ENCODE results near the gene NF1.
A peak's percentile ranks its signal among the peaks of the same experiment; 100 is the strongest.
"Not testable (repeated sequence)": the region's sequence is repeated elsewhere in the genome, so short reads cannot be mapped to it uniquely, and the experiment has no call there.

Gene NF1, protein sequence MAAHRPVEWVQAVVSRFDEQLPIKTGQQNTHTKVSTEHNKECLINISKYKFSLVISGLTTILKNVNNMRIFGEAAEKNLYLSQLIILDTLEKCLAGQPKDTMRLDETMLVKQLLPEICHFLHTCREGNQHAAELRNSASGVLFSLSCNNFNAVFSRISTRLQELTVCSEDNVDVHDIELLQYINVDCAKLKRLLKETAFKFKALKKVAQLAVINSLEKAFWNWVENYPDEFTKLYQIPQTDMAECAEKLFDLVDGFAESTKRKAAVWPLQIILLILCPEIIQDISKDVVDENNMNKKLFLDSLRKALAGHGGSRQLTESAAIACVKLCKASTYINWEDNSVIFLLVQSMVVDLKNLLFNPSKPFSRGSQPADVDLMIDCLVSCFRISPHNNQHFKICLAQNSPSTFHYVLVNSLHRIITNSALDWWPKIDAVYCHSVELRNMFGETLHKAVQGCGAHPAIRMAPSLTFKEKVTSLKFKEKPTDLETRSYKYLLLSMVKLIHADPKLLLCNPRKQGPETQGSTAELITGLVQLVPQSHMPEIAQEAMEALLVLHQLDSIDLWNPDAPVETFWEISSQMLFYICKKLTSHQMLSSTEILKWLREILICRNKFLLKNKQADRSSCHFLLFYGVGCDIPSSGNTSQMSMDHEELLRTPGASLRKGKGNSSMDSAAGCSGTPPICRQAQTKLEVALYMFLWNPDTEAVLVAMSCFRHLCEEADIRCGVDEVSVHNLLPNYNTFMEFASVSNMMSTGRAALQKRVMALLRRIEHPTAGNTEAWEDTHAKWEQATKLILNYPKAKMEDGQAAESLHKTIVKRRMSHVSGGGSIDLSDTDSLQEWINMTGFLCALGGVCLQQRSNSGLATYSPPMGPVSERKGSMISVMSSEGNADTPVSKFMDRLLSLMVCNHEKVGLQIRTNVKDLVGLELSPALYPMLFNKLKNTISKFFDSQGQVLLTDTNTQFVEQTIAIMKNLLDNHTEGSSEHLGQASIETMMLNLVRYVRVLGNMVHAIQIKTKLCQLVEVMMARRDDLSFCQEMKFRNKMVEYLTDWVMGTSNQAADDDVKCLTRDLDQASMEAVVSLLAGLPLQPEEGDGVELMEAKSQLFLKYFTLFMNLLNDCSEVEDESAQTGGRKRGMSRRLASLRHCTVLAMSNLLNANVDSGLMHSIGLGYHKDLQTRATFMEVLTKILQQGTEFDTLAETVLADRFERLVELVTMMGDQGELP (N-terminal part only)

GRCh38 chr17:31094600-31095235 is at the start of gene NF1:
TSS of gene NF1 (plus strand) at chr17:31094977. CDS start at chr17:31095310, 333 bp downstream.
- DNase-seq = peak; percentile 87

- not testable (repeated sequence) for DNase-seq
These were observed 47.8 kb upstream of the NF1 start for GRCh38 chr17:31046856-31047425.

DNA sequence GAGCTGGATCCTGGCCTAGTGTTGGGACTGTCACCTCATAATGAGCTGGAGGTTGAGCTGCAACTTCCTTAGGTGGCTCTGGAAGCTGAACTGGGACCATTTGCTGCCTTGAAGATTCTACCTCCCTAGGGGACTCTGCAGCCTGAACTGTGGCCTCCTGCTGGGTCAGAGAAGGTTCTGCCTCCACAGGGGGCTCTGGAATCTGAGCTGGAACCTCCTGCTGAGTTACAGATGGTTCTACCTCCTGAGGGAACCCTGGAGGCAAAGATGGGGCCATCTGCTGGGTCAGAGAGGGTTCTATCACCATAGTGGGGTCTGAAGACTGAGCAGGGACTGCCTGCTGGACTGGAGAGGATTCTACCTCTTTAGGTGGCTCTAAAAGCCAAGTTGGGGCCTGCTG is 46.6 kb upstream of the NF1 start:
- DNase-seq = no peak

DNA sequence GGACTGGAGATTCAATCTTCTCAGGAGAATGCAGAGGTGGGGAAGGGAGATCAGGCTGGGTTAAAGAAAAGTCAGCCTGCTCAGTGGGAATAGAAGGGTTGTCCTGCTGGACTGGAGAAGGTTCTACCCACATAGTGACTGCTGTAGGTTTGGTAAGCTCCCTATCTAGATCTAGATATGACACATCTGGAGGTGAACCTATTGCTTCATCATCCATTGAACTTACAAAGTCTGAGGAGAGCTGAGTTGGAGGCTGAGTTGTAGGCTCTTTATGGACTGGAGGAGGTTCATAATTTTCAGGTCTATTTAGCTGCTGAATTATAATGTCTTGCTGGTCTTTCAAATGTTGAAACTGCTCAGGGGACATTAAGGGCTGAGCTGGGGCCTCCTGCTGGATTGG is 46.0 kb upstream of the NF1 start:
- no peak for DNase-seq

DNA sequence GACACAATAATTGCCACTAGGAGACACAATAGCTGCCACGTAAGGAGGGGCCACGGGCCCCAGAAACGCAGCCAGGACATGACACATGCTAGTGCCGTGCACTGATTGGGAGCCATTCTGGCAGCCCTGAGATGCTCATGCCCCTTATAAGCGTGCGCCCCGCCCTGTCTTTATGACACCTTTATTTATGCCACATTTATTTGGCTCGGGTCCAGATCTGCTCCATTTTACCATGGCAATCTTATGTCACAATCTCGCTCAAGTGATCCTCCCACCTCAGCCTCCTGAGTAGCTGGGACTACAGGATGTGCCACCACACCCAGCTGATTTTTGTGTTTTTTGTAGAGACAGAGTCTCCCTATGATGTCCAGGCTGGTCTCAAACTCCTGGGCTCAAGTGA is 43.8 kb upstream of the NF1 start:
- no peak for DNase-seq

- DNase-seq = no peak
These were observed 43.3 kb upstream of the NF1 start for GRCh38 chr17:31051506-31051905.

GRCh38 chr17:31052187-31052889 is 42.4 kb upstream of the NF1 start:
- DNase-seq = no peak

DNA sequence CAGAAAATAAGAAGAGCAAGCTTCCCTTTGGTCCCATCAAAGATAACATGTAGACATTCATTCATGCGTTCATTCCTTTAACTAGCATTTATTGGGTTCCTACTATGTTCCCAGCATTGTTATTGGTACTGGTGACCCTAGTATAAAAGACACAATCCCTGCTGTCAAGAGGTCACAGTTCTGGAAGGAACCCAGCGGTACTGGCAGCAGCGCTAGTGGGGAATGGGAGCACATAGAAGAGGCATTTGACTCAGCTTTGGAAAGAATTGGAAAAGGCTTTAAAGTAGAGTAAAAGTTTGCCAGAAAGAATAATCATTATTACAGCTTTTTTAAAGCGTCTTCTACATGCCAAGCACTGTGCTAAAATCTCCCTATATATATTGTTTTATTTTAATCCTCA is 41.7 kb upstream of the NF1 start:
- no peak for DNase-seq

- no peak for DNase-seq
These were observed 40.0 kb upstream of the NF1 start for GRCh38 chr17:31054761-31055160.

- DNase-seq = no peak
These were observed 35.8 kb upstream of the NF1 start for GRCh38 chr17:31058976-31059375.

DNA sequence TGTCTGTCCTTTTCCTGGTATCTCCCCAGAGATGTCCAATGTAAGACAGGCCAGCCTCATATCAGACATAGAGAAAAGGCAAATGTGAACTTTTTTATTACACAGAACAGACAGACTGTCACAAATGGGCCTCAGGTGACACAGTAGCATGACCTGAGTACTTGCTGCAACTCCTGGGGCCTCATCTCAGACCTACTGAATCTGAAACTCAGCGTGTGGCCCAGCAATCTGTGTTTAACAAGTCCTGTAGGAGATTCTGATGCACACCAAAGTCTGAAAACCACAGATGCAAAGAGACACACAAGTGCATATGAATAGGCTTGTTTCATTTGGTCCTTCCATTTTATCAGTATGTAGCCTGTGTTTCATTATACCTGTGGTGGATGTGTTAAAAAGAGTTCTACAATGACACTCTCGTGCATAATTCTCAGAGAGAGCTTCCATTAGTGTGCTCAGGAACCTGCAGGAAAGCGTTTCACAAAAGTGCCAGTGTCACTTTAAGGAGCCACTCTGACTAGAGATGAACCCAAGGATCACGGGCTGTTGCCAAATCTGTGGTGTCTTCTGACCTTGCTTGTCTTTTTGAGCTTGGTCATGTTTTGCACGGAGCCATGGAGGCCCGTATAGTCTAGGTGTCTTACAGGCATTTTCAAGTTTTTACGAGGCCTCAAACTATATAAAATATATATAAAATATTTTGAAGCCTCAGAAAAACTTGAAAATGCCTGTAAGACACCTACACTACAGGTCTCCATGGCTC is 33.8 kb upstream of the NF1 start:
- DNase-seq = no peak

GRCh38 chr17:31061678-31062077 is 33.1 kb upstream of the NF1 start:
- peak; percentile 4 for DNase-seq

DNA sequence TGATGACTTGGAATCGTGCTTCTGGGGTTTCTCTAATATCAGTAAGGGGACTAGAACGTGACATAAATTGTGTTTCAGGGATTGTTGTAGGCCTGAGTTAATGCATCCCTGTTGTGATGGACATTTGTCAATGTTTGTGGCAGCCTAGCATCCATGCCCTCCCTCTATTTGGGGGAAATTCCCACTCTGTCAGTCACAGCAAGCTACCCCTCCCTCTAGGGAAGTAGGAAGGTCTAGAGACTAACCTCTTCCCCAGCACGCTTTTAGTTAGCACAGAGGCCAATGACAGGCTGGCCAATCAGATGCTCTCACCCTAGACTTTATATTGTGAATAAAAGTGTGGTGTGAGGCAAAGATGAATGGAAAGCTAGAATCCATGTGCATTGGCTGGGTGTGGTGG is 32.4 kb upstream of the NF1 start:
- DNase-seq = no peak

DNA sequence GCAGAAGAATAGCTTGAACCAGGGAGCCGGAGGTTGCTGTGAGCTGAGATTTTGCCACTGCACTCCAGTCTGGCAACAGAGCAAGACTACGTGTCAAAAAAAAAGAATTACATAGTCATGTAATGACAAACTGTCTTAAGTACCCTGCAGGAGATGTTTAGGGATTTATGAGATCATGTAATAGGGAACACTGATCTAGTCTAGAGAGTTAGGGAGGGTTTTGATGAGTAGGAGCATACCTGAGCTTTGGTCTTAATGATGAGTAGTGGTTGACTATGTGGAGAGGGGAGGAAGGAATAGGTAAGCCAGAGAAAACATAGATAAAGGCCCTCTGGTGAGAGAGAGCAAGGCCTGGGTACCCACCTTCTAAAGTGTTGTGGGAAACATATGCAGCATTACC is 30.1 kb upstream of the NF1 start:
- no peak for DNase-seq

DNA sequence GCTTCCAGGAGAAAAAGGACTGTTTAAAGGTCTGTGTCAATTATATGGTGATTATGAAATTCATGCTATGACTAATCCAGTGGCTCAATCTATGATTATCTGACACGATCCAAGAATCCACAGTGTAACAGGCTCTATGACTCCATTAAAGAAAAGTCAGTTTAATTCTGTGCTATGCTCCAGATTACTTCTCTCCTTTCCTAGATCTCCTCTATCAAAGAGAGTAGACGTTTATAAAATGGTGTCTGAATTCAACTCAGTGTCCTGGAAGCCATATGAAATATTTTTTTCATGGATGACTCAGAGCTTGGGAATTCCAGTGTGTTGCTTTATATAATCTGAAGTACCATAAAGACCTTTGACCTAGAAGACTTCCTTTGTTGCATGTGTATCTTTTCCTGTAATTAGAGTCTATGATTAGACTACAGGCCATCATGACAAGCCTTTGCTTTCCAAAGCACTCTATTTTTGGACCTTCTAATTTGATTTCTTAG is 27.0 kb upstream of the NF1 start:
- no peak for DNase-seq

- peak; percentile 34 for DNase-seq
These were observed 26.5 kb upstream of the NF1 start for GRCh38 chr17:31068291-31068690.

DNA sequence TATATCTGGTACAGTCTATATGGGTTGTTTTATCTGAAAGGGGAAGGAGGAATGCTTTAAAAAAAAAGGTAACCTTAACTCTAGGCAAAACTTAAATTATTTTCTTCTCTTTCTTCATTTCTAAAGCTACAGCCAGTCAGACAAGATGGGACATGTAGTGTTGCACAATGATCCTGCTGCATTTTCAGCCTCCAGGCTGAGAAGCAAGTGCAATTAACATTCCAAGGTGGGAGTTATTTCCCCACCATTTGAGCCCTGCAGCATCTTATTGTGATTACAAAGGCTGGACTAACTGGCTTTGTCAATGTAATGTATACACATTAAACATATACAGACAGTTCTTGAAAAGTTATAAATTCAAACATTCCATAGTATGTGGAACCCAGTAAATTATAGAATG is 22.6 kb upstream of the NF1 start:
- DNase-seq = no peak

DNA sequence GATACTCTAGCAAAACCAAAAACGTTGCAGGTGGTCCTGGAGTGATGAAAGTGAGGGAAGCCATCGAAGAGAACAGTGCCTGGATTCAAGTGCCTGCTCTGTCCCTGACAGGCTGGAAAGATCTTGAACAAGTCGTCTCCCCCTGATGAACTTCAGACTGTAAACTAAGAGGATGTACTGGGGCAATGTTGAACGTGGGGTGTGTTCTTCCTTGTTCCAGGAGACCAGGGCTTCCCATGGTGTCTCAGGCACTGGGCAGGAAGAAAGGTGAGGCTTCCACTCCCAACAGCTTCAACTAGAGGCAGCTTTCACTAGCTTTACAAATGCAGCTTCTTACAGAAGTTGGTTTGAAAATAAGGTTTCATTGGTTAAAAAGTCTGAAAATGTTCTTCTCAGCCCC is 21.4 kb upstream of the NF1 start:
- no peak for DNase-seq

DNA sequence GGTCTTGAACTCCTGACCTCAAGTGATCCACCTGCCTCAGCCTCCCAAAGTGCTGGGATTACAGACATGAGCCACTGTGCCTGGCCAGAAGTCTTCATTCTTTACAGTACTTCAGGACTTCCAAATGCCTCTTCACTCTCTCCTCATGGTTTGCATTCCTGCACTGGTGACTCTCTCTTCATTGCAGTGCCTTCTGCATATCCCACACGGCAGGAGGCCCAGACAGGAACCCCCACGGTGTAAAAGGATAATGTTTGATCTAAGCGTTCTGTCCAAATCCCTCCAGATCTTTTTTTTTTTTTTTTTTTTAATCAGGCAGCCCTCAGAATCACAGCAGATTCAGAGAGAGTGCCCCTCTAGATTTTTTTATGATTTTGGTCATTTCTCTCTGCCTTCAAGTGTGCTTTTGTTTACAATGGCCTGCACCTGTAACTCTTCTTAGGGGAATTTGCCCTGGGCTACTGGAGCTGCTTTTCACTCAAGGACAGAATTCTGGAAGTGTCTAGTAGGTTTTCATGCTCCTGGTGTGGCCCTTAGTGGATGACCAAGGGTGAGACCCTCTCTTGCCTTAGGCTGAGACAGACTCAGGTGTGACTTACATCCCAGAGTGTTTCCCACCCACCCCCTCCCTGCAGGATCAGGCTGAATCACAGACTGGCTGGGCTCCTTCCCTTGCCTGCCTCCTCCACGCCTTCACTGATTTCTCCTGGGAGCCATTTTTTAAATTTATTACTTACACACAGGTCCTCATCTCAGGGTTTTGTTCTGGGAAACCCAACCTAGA is 19.8 kb upstream of the NF1 start:
- no peak for DNase-seq

GRCh38 chr17:31078290-31078689 is 16.5 kb upstream of the NF1 start:
- DNase-seq = no peak
